Measurements from ENCODE around the gene FTH1.

FTH1 gene

DNA sequence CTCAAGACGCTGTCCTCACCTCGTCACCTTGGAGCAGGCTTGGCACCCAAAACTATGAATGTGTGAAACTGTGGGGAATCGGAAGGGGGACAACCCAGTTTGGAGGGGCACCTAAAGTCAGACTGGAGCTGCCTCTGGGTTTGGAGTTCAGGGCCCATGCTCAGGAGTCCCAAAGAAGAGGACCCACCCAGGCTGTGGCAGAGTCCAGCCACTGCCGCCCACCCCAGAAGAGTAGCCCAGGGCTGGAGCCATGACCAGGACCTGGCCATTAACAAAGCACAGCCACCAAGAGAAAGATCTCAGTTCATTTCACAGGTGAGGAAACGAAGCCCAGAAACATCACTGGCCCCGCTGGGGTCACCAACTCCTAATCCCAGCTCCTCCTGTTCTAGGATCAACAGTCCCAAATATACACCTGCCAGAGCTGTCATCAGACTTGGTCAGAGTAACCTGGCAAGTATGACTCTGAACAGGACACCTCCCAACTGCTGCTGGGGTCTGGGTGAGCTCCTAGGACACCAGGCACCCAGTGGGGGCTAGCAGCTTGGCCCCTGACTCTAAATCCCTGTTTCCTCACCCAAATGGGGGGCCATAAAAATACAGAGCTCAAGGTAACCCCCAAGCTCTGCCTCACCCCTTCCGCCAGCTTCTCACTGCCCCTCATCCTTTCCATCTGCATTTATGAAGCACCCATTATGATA lies 52.8 kb downstream of the FTH1 start:
- no peak for DNase-seq

Measured in suppressor macrophage treated with lipopolysaccharide for 1 hour (primary cell).